Lung microvascular endothelial cell (primary cell): ENCODE results near the gene EBNA1BP2. TPM values are rescaled to one million over a fixed set of nuclear protein-coding genes. Genes with fewer than 3 reads are reported as not detected.
"Not testable (repeated sequence)": the region's sequence is repeated elsewhere in the genome, so short reads cannot be mapped to it uniquely, and the experiment has no call there.

Experiments
- DNase-seq, 2 donors: peaks; one replicate each; pipeline versions ENCODE4 v3.0.0 to v3.0.0-alpha.2; 2010; ENCODE audit warnings: low read depth in 2 of 2
- total RNA-seq: library from RNA; depleted of rRNA; stranded (reverse); fragments of >200 nt; gene quantifications from 2 replicates; pipeline ENCODE4 v1.2.1, GENCODE V29; 2014

EBNA1BP2 gene
- total RNA-seq, 1 donor from 2014 or later, result 55.4 TPM

- DNase-seq, result peak; percentile 91 to 92
These were observed 460 bp upstream of the EBNA1BP2 start for GRCh38 chr1:43172527-43172972.

- DNase-seq, result no peak
These were observed 696 bp downstream of the EBNA1BP2 start for GRCh38 chr1:43171312-43171875.

GRCh38 chr1:43165765-43166164 is 6.3 kb downstream of the EBNA1BP2 start:
- DNase-seq, result no peak

GRCh38 chr1:43165162-43165561 is 6.9 kb downstream of the EBNA1BP2 start:
- no peak for DNase-seq

- DNase-seq, result no peak
These were observed 16.1 kb downstream of the EBNA1BP2 start for GRCh38 chr1:43156026-43156425.

GRCh38 chr1:43153443-43153842 is 18.6 kb downstream of the EBNA1BP2 start:
- DNase-seq, result no peak

GRCh38 chr1:43152866-43153265 is 19.2 kb downstream of the EBNA1BP2 start:
- peak in 1 of 2 donors; percentile 33 for DNase-seq

- DNase-seq, result no peak
These were observed 22.2 kb downstream of the EBNA1BP2 start for GRCh38 chr1:43149889-43150288.

GRCh38 chr1:43147625-43148327 is 24.3 kb downstream of the EBNA1BP2 start:
- peak; percentile 44 to 67 for DNase-seq

GRCh38 chr1:43144237-43144636 is 27.9 kb downstream of the EBNA1BP2 start:
- no peak for DNase-seq

GRCh38 chr1:43143441-43143888 is 28.6 kb downstream of the EBNA1BP2 start:
- DNase-seq, result peak in 1 of 2 donors; percentile 6

GRCh38 chr1:43140583-43140982 is 31.5 kb downstream of the EBNA1BP2 start:
- DNase-seq, result no peak

GRCh38 chr1:43140010-43140409 is 32.1 kb downstream of the EBNA1BP2 start:
- DNase-seq, result no peak

- DNase-seq, result not testable (repeated sequence)
These were observed 32.8 kb downstream of the EBNA1BP2 start for GRCh38 chr1:43139295-43139694.

GRCh38 chr1:43137445-43138052 is 34.5 kb downstream of the EBNA1BP2 start:
- no peak for DNase-seq

GRCh38 chr1:43135857-43136781 is 36.0 kb downstream of the EBNA1BP2 start:
- DNase-seq, result peak in 1 of 2 donors; percentile 36

- DNase-seq, result no peak
These were observed 37.5 kb downstream of the EBNA1BP2 start for GRCh38 chr1:43134640-43135039.

- no peak for DNase-seq
These were observed 38.0 kb downstream of the EBNA1BP2 start for GRCh38 chr1:43134068-43134467.

- no peak for DNase-seq
These were observed 42.7 kb downstream of the EBNA1BP2 start for GRCh38 chr1:43129426-43129825.

GRCh38 chr1:43128816-43129215 is 43.3 kb downstream of the EBNA1BP2 start:
- no peak for DNase-seq

GRCh38 chr1:43123031-43123430 is 49.1 kb downstream of the EBNA1BP2 start:
- DNase-seq, result no peak
